Activated CD4-positive, alpha-beta T cell treated with anti-CD3 and anti-CD28 coated beads for 1 hour (primary cell): ENCODE results near the gene GTF2I.
A peak's percentile ranks its signal among the peaks of the same experiment; 100 is the strongest.
"Not testable (repeated sequence)": the region's sequence is repeated elsewhere in the genome, so short reads cannot be mapped to it uniquely, and the experiment has no call there.

ENCODE experiments used
- DNase-seq: peaks from one replicate; pipeline ENCODE4 v3.0.0-alpha.2; 2020

Gene GTF2I

GRCh38 chr7:74783595-74783994, 126.1 kb downstream of the GTF2I start:
- not testable (repeated sequence) for DNase-seq

GRCh38 chr7:74788369-74789150, 131.0 kb downstream of the GTF2I start:
- peak; percentile 94 for DNase-seq

GRCh38 chr7:74789200-74789736, 131.8 kb downstream of the GTF2I start:
- DNase-seq: not testable (repeated sequence)

- not testable (repeated sequence) for DNase-seq
Observed at GRCh38 chr7:74797848-74798622, 140.5 kb downstream of the GTF2I start.

GRCh38 chr7:74798644-74799043, 141.1 kb downstream of the GTF2I start:
- DNase-seq: not testable (repeated sequence)
